ENCODE results near the gene KLF6. TPM values are rescaled to one million over a fixed set of nuclear protein-coding genes. Genes with fewer than 3 reads are reported as not detected.
A peak's percentile ranks its signal among the peaks of the same experiment; 100 is the strongest.

Gene KLF6
- total and polyA plus RNA-seq, 11 donors: 15.2 to 106 (median 52.2) TPM

DNA sequence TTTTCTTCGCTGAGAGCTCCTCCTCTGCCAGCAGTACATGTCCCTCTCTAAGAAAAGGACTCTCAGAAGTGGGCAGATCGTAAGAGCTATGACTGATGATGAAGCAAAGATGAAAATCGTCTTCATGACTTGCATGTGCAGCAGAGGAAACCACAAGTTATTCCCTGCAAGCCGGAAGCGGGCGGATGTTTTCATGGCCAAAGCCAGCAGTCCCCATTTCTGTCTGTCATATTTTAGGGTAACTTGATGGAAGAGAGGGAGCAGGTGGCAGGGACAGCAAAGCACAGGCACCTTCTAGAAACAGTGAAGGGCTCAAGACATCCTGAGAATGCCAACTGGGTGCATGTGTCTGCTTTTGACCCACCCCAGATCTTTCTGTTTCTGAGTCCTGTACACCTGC, 19.9 kb downstream of the KLF6 start:
- TF ChIP-seq, protein P1, sequence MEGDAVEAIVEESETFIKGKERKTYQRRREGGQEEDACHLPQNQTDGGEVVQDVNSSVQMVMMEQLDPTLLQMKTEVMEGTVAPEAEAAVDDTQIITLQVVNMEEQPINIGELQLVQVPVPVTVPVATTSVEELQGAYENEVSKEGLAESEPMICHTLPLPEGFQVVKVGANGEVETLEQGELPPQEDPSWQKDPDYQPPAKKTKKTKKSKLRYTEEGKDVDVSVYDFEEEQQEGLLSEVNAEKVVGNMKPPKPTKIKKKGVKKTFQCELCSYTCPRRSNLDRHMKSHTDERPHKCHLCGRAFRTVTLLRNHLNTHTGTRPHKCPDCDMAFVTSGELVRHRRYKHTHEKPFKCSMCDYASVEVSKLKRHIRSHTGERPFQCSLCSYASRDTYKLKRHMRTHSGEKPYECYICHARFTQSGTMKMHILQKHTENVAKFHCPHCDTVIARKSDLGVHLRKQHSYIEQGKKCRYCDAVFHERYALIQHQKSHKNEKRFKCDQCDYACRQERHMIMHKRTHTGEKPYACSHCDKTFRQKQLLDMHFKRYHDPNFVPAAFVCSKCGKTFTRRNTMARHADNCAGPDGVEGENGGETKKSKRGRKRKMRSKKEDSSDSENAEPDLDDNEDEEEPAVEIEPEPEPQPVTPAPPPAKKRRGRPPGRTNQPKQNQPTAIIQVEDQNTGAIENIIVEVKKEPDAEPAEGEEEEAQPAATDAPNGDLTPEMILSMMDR (IDR thresholded peaks at IDR 0.05): no peak
- TF ChIP-seq POLR2A (IDR thresholded peaks at IDR 0.05): no peak
- 76 to 85% (median 79%) methylated on average over 6 of the region's 6 CpGs for WGBS, 4 donors
- no peak overlapping the region for H3K4me3 ChIP-seq
- DNase-seq: no peak
- ATAC-seq: peak in 3 of 4 donors; percentile 16 to 42 (median 27)
- intact Hi-C loops (cut with DNase I): no loop called here
- H3K27me3 ChIP-seq: no peaks in the 10 kb centered on the region
- H3K9me3 ChIP-seq: no peaks in the 10 kb centered on the region
- H3K36me3 ChIP-seq: no peaks in the 10 kb centered on the region
- H3K27ac ChIP-seq: peak overlapping the region in 1 of 12 donors; percentile 56
- H3K4me1 ChIP-seq: peaks cover 0 to 66% (median 0%) of the 10 kb centered on the region in 12 donors

DNA sequence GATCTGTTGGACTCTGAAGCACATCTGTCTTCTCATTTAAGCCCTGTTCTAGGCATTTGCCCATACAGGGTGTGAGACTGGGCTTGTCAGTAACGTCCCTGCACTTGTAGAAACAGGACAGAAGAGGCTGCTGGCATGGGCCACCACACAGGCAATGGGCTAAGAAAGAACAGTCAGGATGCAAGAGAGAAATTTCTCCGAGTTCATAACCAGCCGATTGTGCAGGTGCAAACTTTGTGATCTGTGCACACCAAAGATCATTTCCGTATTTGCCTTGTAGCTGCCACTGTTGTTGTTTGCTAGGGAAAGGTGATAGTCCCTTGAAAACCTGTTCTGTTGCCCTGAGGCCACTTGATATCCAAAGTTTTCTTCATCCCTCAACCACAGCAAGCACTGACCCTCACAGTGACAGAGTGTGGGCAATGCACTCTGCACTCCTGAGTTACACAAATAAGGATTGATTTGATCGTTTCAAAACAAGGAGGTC, 20.3 kb downstream of the KLF6 start:
- no peaks in the 10 kb centered on the region for H3K9me3 ChIP-seq
- H3K27me3 ChIP-seq: no peaks in the 10 kb centered on the region
- DNase-seq (no peak), ATAC-seq (no peak)
- no peak overlapping the region for H3K4me3 ChIP-seq
- TF ChIP-seq, protein P1 (IDR thresholded peaks at IDR 0.05): no peak
- TF ChIP-seq POLR2A (IDR thresholded peaks at IDR 0.05): no peak
- no peaks in the 10 kb centered on the region for H3K36me3 ChIP-seq
- WGBS, 4 donors: 77 to 82% (median 81%) methylated on average over 5 of the region's 5 CpGs
- intact Hi-C loops (cut with DNase I): no loop called here
- H3K27ac ChIP-seq: peak overlapping the region in 1 of 12 donors; percentile 56
- H3K4me1 ChIP-seq: peaks cover 0 to 67% (median 0%) of the 10 kb centered on the region in 12 donors

DNA sequence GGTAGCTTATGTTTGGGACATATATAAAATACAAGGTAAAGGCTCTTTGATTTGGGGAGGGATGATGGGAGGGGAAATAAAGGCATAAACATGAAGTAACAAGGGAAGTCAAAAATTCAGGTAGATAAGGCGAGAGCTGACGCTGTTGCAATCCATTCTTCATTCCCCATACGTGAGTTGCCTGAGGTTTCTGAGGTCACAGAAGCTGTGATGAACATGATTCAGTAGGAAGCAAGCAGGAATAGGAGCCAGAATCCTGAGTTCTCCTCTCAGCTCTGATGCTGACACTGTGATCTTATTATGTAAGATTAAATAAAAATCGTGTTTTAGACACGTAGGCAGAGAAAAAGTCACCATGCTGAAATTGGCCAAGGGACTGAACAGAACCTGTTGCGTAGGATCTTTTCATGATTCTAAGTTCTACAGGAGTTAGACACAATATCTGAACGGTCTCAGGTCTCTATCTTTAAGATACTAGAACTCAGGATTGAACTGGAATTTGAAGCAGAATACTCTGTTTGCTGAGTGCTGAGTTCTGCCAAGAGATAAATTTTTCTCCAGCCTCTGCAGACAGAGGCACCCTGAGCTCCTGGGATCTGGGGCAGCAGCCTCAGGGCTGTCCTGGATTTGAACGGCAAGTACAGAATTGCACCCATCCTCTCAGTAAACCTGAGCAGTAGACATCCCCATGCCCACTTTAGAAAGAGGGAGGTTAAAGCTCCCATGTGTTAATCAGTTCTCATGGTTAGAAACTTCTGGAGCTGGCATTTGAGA, 21.0 kb downstream of the KLF6 start:
- 68 to 73% (median 70%) methylated on average over 8 of the region's 8 CpGs for WGBS, 4 donors
- Histone ChIP-seq H3K36me3 (no peaks in the 10 kb centered on the region), H3K4me3 (no peak overlapping the region), H3K27ac (peak overlapping the region in 1 of 12 donors; percentile 56), H3K4me1 (peaks cover 0 to 63% (median 0%) of the 10 kb centered on the region in 12 donors), H3K27me3 (no peaks in the 10 kb centered on the region), H3K9me3 (no peaks in the 10 kb centered on the region)
- ATAC-seq: peak in 1 of 4 donors; percentile 68
- no peak for TF ChIP-seq POLR2A (IDR thresholded peaks at IDR 0.05)
- TF ChIP-seq, protein P1 (IDR thresholded peaks at IDR 0.05): no peak
- intact Hi-C loops (cut with DNase I): no loop called here
- no peak for DNase-seq

DNA sequence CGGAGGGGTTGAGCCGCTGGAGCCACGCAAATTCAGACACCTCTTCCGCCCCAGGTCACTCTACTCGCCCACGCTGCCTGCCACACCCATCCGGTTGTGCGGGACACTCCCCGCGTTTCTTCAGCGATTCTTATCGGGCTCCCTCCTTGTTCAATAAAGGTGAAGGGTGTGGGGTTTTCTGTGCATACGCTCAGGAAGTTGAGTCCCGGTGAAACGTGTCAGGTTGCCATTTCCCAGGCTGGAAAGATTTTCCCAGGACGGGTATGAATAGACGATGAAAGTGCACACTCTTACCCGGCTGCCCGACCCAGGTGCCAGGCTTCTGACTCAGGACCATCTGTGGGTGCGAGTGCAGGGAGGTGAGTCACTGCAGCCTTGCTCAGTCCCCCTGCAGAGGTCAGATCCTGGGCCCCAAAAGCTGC, 22.0 kb downstream of the KLF6 start:
- peak in 1 of 4 donors; percentile 47 for ATAC-seq
- H3K9me3 ChIP-seq: no peaks in the 10 kb centered on the region
- intact Hi-C loops (cut with DNase I): no loop called here

More for the DNA sequence above, 22.0 kb downstream of the KLF6 start:
- WGBS, 4 donors: 84 to 92% (median 89%) methylated on average over 20 of the region's 20 CpGs
- peaks cover 0 to 68% (median 0%) of the 10 kb centered on the region in 12 donors for H3K4me1 ChIP-seq
- TF ChIP-seq POLR2A (IDR thresholded peaks at IDR 0.05): no peak
- TF ChIP-seq, protein P1 (IDR thresholded peaks at IDR 0.05): no peak
- no peak overlapping the region for H3K27ac ChIP-seq
- peak in 1 of 5 donors; percentile 11 for DNase-seq
- no peaks in the 10 kb centered on the region for H3K36me3 ChIP-seq
- no peak overlapping the region for H3K4me3 ChIP-seq
- no peaks in the 10 kb centered on the region for H3K27me3 ChIP-seq

All from heart left ventricle (tissue), 16 donors.